K562 (cell line): ENCODE data around the gene ZCCHC3. TPM values are rescaled to one million over a fixed set of nuclear protein-coding genes. Genes with fewer than 3 reads are reported as not detected.

ENCODE experiments used
- BRF2 ChIP-seq: IDR thresholded peaks from 3 replicates; pipeline ENCODE4 v1.6.1; 2011; ENCODE audit warnings: borderline replicate concordance, mild to moderate bottlenecking; ENCODE audit not compliant: insufficient read length, insufficient read depth
- CC2D1A ChIP-seq: fragments of 450-650 bp; IDR thresholded peaks from 2 replicates; pipeline ENCODE4 v1.6.1; 2017; ENCODE audit warnings: mild to moderate bottlenecking
- E2F8 ChIP-seq: fragments of 450-650 bp; IDR thresholded peaks from 2 replicates; pipeline ENCODE4 v1.7.1; 2018; ENCODE audit warnings: mild to moderate bottlenecking, low read depth; ENCODE audit not compliant: partially characterized antibody
- EP300 ChIP-seq: IDR thresholded peaks from 2 replicates; pipeline ENCODE4 v1.6.1; 2012; ENCODE audit warnings: low read length, improper control_type of control experiment
- FOXJ3 ChIP-seq: sonication (generic); formaldehyde crosslinking; IDR thresholded peaks from 2 replicates; pipeline ENCODE4 v1.4.0; 2020; ENCODE audit warnings: mild to moderate bottlenecking, missing genetic modification reagents
- FOXK1 ChIP-seq: sonication (generic); formaldehyde crosslinking; IDR thresholded peaks from 2 replicates; pipeline ENCODE4 v1.8.0; 2022; ENCODE audit warnings: missing genetic modification reagents, mild to moderate bottlenecking, borderline replicate concordance
- JUN ChIP-seq, 2 experiments: sonication (generic) in 1 of 2; formaldehyde crosslinking in 1 of 2; IDR thresholded peaks; 2 replicates each; pipeline versions ENCODE4 v1.6.1 to v1.8.0; 2012 to 2022; ENCODE audit warnings: borderline replicate concordance in 2 of 2, mild to moderate bottlenecking in 2 of 2, improper control_type of control experiment in 1 of 2, low read depth in 1 of 2, low read length in 1 of 2, missing genetic modification reagents in 1 of 2
- JUND ChIP-seq, 2 experiments: IDR thresholded peaks; 2 replicates in 1 of 2; 3 replicates in 1 of 2; pipeline ENCODE4 v1.6.1; 2011; ENCODE audit warnings: borderline replicate concordance in 2 of 2, low read depth in 2 of 2, low read length in 2 of 2, improper control_type of control experiment in 1 of 2, missing biosample characterization in 1 of 2, missing genetic modification characterization in 1 of 2, missing genetic modification reagents in 1 of 2
- MCM7 ChIP-seq, 2 experiments: fragments of 450-650 bp; IDR thresholded peaks; 2 replicates each; pipeline ENCODE4 v1.6.1; 2016 to 2018
- MXI1 ChIP-seq: IDR thresholded peaks from 2 replicates; pipeline ENCODE4 v1.6.1; 2011; ENCODE audit warnings: low read depth, mild to moderate bottlenecking, improper control_type of control experiment, low read length
- TEAD2 ChIP-seq: fragments of 450-650 bp; IDR thresholded peaks from 2 replicates; pipeline ENCODE4 v1.6.1; 2016; ENCODE audit warnings: missing genetic modification characterization, control low read depth, missing compliant biosample characterization
- TFE3 ChIP-seq: fragments of 450-650 bp; formaldehyde crosslinking; IDR thresholded peaks from 2 replicates; pipeline ENCODE4 v1.4.0; 2020; ENCODE audit warnings: mild to moderate bottlenecking, mixed read lengths
- ZBTB5 ChIP-seq: fragments of 450-650 bp; IDR thresholded peaks from 2 replicates; pipeline ENCODE4 v1.6.1; 2017; ENCODE audit warnings: antibody characterized with exemption
- ZNF165 ChIP-seq: fragments of 250-450 bp; sonication (Bioruptor Pico); IDR thresholded peaks from 2 replicates; pipeline ENCODE4 v1.4.0; 2020; ENCODE audit warnings: borderline replicate concordance
- ZNF583 ChIP-seq: fragments of 250-450 bp; sonication (Bioruptor Pico); IDR thresholded peaks from 2 replicates; pipeline ENCODE4 v1.4.0; 2020
- ZNF584 ChIP-seq: fragments of 200-800 bp; sonication (Bioruptor generic); IDR thresholded peaks from 2 replicates; pipeline ENCODE4 v1.6.1; 2016; ENCODE audit warnings: low read depth, mild to moderate bottlenecking, missing genetic modification characterization, missing compliant biosample characterization
- ZNF717 ChIP-seq: fragments of 250-450 bp; sonication (Bioruptor Pico); IDR thresholded peaks from 2 replicates; pipeline ENCODE4 v1.5.0; 2021
- polyA plus RNA-seq, 8 experiments: library from polyadenylated mRNA; depleted of rRNA in 4 of 8; stranded (reverse) in 5 of 8; unstranded in 3 of 8; fragments of >200 nt; fragmentation: Nextera tagmentation in 2 of 8; fragmentation: Illumina TruSeq in 1 of 8; extraction: Ambion mirVana in 2 of 8; extraction: Trizol in 1 of 8; gene quantifications; 2 replicates each; pipeline versions ENCODE4 v1.2.1 to v1.2.3, GENCODE V29; 2011 to 2014; ENCODE audit warnings: inconsistent platforms in 1 of 8, missing spikeins in 1 of 8
- total RNA-seq, 7 experiments: library from RNA; depleted of rRNA in 6 of 7; stranded (reverse); fragments of >200 nt in 6 of 7; fragmentation: Illumina TruSeq in 2 of 7; extraction: Trizol in 2 of 7; gene quantifications; 2 replicates each; pipeline versions ENCODE4 v1.2.1 to v1.2.3, GENCODE V29; 2011 to 2021; ENCODE audit warnings: low replicate concordance in 1 of 7

ZCCHC3 gene
- total and polyA plus RNA-seq, 9 of the 15 experiments (the other 6 are each of a cell fraction or from before 2014, with no cell fraction given) = 2.8 to 23.3 (median 16.5) TPM

DNA sequence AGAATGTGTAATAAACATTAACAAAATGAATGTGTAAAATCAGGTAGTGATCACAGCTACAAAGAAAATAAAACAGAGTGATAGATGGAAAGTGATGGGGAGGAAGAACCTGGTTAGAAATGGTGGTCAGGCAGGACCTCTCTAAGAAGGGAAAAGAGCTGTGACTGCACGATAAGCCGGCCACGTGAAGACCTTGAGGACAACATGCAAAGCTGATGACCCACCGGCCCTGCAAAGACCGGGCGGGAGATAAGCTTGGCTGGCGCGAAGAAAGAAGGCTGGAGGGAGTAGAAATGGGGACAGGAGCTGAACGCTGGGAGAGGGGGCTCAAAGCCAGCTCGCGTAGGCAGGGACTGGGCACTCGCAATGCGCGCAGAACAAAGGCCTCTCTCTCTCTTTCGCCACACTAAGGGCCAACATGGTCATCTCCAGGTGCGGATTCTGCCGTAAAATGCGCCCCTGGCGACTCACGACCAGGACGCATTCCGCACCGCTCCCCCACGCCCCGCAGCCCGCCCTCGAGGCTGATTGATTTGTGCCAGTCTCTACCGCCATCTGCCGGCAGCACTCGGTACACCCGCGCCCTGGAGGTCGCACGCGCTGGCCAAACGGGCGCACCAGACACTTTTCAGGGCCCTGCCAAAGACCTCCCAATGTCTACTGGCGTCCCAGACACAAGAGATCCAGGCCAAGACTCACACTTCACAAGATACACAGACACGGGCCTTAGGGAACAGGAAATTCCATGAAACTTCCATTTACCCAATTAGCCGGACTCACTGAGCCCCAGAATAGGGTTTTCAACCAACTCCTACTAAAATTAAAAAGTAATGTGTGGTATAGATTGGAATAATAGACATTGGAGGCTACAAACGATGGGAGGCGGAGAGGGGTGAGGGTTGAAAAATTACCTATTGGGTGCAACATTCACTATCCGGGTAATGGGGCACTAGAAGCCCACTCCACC is 30.5 kb upstream of the ZCCHC3 start (continued):
- no peak; the same call in none of the 2 replicates for TF ChIP-seq JUND (IDR thresholded peaks at IDR 0.05; ENCODE audit: borderline replicate concordance, low read depth, low read length)
- TF ChIP-seq JUND (tag; IDR thresholded peaks at IDR 0.05; ENCODE audit: borderline replicate concordance, low read depth, low read length) = peak; percentile 56; the same call in 2 of the 3 replicates
- no peak for TF ChIP-seq ZNF717 (CRISPR knock-in tag)
- peak; percentile 65; the same call in 1 of the 2 replicates for TF ChIP-seq TEAD2 (tag)
- peak; percentile 78; the same call in 1 of the 2 replicates for TF ChIP-seq ZNF583 (CRISPR knock-in tag)
- no peak for TF ChIP-seq MXI1
- peak; percentile 52; the same call in 1 of the 2 replicates for TF ChIP-seq EP300
- no peak for TF ChIP-seq ZBTB5
- TF ChIP-seq MCM7 (IDR thresholded peaks at IDR 0.05) = no peak
- no peak for TF ChIP-seq JUN (IDR thresholded peaks at IDR 0.05; ENCODE audit: borderline replicate concordance, low read depth, low read length)
- TF ChIP-seq JUN (CRISPR knock-in tag; IDR thresholded peaks at IDR 0.05; ENCODE audit: borderline replicate concordance) = 0 out of 2 replicates have a peak, but pooled peaks have one; percentile 30
- TF ChIP-seq BRF2 = no peak
- TF ChIP-seq FOXJ3 (CRISPR knock-in tag) = no peak
- peak; percentile 88 for TF ChIP-seq ZNF584
- no peak for TF ChIP-seq ZNF165 (CRISPR knock-in tag)
- TF ChIP-seq E2F8 = no peak
- TF ChIP-seq FOXK1 (CRISPR knock-in tag) = peak; percentile 98
- TF ChIP-seq TFE3 = peak; percentile 2; the same call in 1 of the 2 replicates
- TF ChIP-seq CC2D1A = no peak; the same call in 1 of the 2 replicates
